ENCODE data around the gene DBET. TPM values are rescaled to one million over a fixed set of nuclear protein-coding genes. Genes with fewer than 3 reads are reported as not detected.
"Not testable (repeated sequence)": the region's sequence is repeated elsewhere in the genome, so short reads cannot be mapped to it uniquely, and the experiment has no call there.

DBET gene
- total and polyA plus RNA-seq, 5 experiments from 2014 or later = not detected

GRCh38 chr4:190021973-190022372 is 42.3 kb upstream of the DBET start:
- H3K36me3 Mint-ChIP-seq, H3K27ac Mint-ChIP-seq, H3K4me3 Mint-ChIP-seq, ATAC-seq, H3K9me3 Mint-ChIP-seq, DNase-seq, POLR2A ChIA-PET: not testable (repeated sequence)
- H3K27me3 Mint-ChIP-seq = peaks cover 20 to 44% (median 28%) of the 10 kb centered on the region in 5 donors
- H3K4me1 Mint-ChIP-seq = peaks cover 18 to 35% (median 28%) of the 10 kb centered on the region in 4 donors

GRCh38 chr4:190022614-190023281 is 41.6 kb upstream of the DBET start:
- H3K36me3 Mint-ChIP-seq, H3K9me3 Mint-ChIP-seq, H3K27ac Mint-ChIP-seq, DNase-seq, POLR2A ChIA-PET: not testable (repeated sequence)
- Mint-ChIP-seq H3K4me1 (peaks cover 18 to 33% (median 26%) of the 10 kb centered on the region in 4 donors), H3K4me3 (peak overlapping the region; percentile 70 to 87 (median 78)), H3K27me3 (peaks cover 19 to 40% (median 28%) of the 10 kb centered on the region in 5 donors)
- peak; percentile 46 for ATAC-seq

- POLR2A ChIA-PET, ATAC-seq, DNase-seq, H3K36me3 Mint-ChIP-seq, H3K9me3 Mint-ChIP-seq, H3K4me3 Mint-ChIP-seq, H3K4me1 Mint-ChIP-seq, H3K27me3 Mint-ChIP-seq, H3K27ac Mint-ChIP-seq: not testable (repeated sequence)
These were observed 37.1 kb upstream of the DBET start, which contains the start of gene FRG2 for GRCh38 chr4:190027156-190027555. TSS of gene FRG2 (minus strand) at chr4:190027256. CDS start at chr4:190027204, 52 bp downstream.

- ATAC-seq, H3K9me3 Mint-ChIP-seq, H3K36me3 Mint-ChIP-seq, POLR2A ChIA-PET, DNase-seq, H3K4me3 Mint-ChIP-seq, H3K27ac Mint-ChIP-seq, H3K4me1 Mint-ChIP-seq: not testable (repeated sequence)
- peaks cover 0 to 14% (median 1%) of the 10 kb centered on the region in 5 donors for H3K27me3 Mint-ChIP-seq
These were observed 33.0 kb upstream of the DBET start for GRCh38 chr4:190031264-190031663.

GRCh38 chr4:190037704-190038388 is 26.5 kb upstream of the DBET start:
- peaks cover 0 to 24% (median 1%) of the 10 kb centered on the region in 5 donors for H3K27me3 Mint-ChIP-seq
- H3K36me3 Mint-ChIP-seq, POLR2A ChIA-PET, H3K9me3 Mint-ChIP-seq, H3K27ac Mint-ChIP-seq, H3K4me1 Mint-ChIP-seq: not testable (repeated sequence)
- H3K4me3 Mint-ChIP-seq = peak overlapping the region in 3 of 10 donors; percentile 26 to 79 (median 34)
- peak in 1 of 10 donors; percentile 30 for DNase-seq
- peak; percentile 71 to 79 for ATAC-seq

GRCh38 chr4:190040873-190041272 is 23.4 kb upstream of the DBET start:
- DNase-seq, ATAC-seq, H3K4me1 Mint-ChIP-seq, H3K36me3 Mint-ChIP-seq, POLR2A ChIA-PET, H3K9me3 Mint-ChIP-seq, H3K4me3 Mint-ChIP-seq, H3K27ac Mint-ChIP-seq: not testable (repeated sequence)
- H3K27me3 Mint-ChIP-seq = peaks cover 0 to 14% (median 0%) of the 10 kb centered on the region in 5 donors

- DNase-seq, H3K27me3 Mint-ChIP-seq, H3K27ac Mint-ChIP-seq, H3K4me3 Mint-ChIP-seq, H3K4me1 Mint-ChIP-seq, H3K9me3 Mint-ChIP-seq, ATAC-seq, H3K36me3 Mint-ChIP-seq, POLR2A ChIA-PET: not testable (repeated sequence)
These were observed 16.7 kb upstream of the DBET start for GRCh38 chr4:190047627-190048026.

- DNase-seq, H3K4me3 Mint-ChIP-seq, H3K27me3 Mint-ChIP-seq, H3K4me1 Mint-ChIP-seq, POLR2A ChIA-PET, H3K9me3 Mint-ChIP-seq, ATAC-seq, H3K36me3 Mint-ChIP-seq, H3K27ac Mint-ChIP-seq: not testable (repeated sequence)
These were observed 14.7 kb upstream of the DBET start for GRCh38 chr4:190049378-190050239.

- POLR2A ChIA-PET, H3K27ac Mint-ChIP-seq, ATAC-seq, H3K36me3 Mint-ChIP-seq, H3K4me1 Mint-ChIP-seq, H3K4me3 Mint-ChIP-seq, DNase-seq, H3K9me3 Mint-ChIP-seq: not testable (repeated sequence)
- H3K27me3 Mint-ChIP-seq = peaks cover 0 to 10% (median 2%) of the 10 kb centered on the region in 5 donors
These were observed 5.3 kb upstream of the DBET start for GRCh38 chr4:190058997-190059396.

GRCh38 chr4:190064805-190065204 is 503 bp downstream of the DBET start:
- Mint-ChIP-seq H3K4me3 (peak overlapping the region in 1 of 10 donors; percentile 21), H3K27me3 (peaks cover 0 to 22% (median 7%) of the 10 kb centered on the region in 5 donors)
- H3K36me3 Mint-ChIP-seq, H3K4me1 Mint-ChIP-seq, POLR2A ChIA-PET, ATAC-seq, DNase-seq, H3K9me3 Mint-ChIP-seq, H3K27ac Mint-ChIP-seq: not testable (repeated sequence)

GRCh38 chr4:190068351-190068750 is 4.0 kb downstream of the DBET start:
- H3K4me3 Mint-ChIP-seq, ATAC-seq, H3K4me1 Mint-ChIP-seq, H3K36me3 Mint-ChIP-seq, H3K27ac Mint-ChIP-seq, H3K9me3 Mint-ChIP-seq, POLR2A ChIA-PET: not testable (repeated sequence)
- peak in 1 of 10 donors; percentile 70 for DNase-seq
- peaks cover 0 to 16% (median 7%) of the 10 kb centered on the region in 5 donors for H3K27me3 Mint-ChIP-seq

- H3K27me3 Mint-ChIP-seq, H3K4me3 Mint-ChIP-seq, H3K9me3 Mint-ChIP-seq, H3K4me1 Mint-ChIP-seq, H3K36me3 Mint-ChIP-seq, POLR2A ChIA-PET, ATAC-seq, DNase-seq, H3K27ac Mint-ChIP-seq: not testable (repeated sequence)
These were observed 28.8 kb downstream of the DBET start for GRCh38 chr4:190093052-190093451.

- H3K9me3 Mint-ChIP-seq, H3K36me3 Mint-ChIP-seq, DNase-seq, H3K4me3 Mint-ChIP-seq, H3K4me1 Mint-ChIP-seq, ATAC-seq, H3K27me3 Mint-ChIP-seq, H3K27ac Mint-ChIP-seq, POLR2A ChIA-PET: not testable (repeated sequence)
These were observed 29.7 kb downstream of the DBET start for GRCh38 chr4:190094031-190094430.
